HG03103 (cell line): ENCODE data around the gene IRS1.

Experiments
- ATAC-seq: cut with Tn5 transposase; IDR thresholded peaks from one replicate; pipeline ENCODE4 v1.9.1; 2021; ENCODE audit warnings: low read depth; ENCODE audit not compliant: unreplicated experiment

Gene IRS1

GRCh38 chr2:226829721-226830631 lies 30.4 kb upstream of the IRS1 start:
- ATAC-seq, result no peak

- ATAC-seq, result no peak
These were observed 28.6 kb upstream of the IRS1 start for GRCh38 chr2:226828191-226828590.

GRCh38 chr2:226825056-226825455 lies 25.4 kb upstream of the IRS1 start:
- ATAC-seq, result no peak

- ATAC-seq, result no peak
These were observed 19.3 kb upstream of the IRS1 start for GRCh38 chr2:226818930-226819329.

GRCh38 chr2:226813148-226813701 lies 13.6 kb upstream of the IRS1 start:
- ATAC-seq, result no peak

GRCh38 chr2:226803410-226803809 lies 3.8 kb upstream of the IRS1 start:
- no peak for ATAC-seq

- ATAC-seq, result no peak
These were observed 3.0 kb upstream of the IRS1 start for GRCh38 chr2:226802573-226802972.

GRCh38 chr2:226800941-226801784 lies 1.5 kb upstream of the IRS1 start:
- ATAC-seq, result peak; percentile 73

- ATAC-seq, result no peak
These were observed 638 bp upstream of the IRS1 start for GRCh38 chr2:226799976-226800940.

GRCh38 chr2:226798422-226799210 lies 1.0 kb downstream of the IRS1 start:
- peak; percentile 22 for ATAC-seq

GRCh38 chr2:226797989-226798421 lies 1.6 kb downstream of the IRS1 start:
- ATAC-seq, result no peak

GRCh38 chr2:226797289-226797988 lies 2.2 kb downstream of the IRS1 start:
- no peak for ATAC-seq

GRCh38 chr2:226796840-226797288 lies 2.8 kb downstream of the IRS1 start:
- no peak for ATAC-seq

GRCh38 chr2:226796012-226796839 lies 3.4 kb downstream of the IRS1 start:
- no peak for ATAC-seq

- ATAC-seq, result no peak
These were observed 4.2 kb downstream of the IRS1 start for GRCh38 chr2:226795281-226796011.

GRCh38 chr2:226794751-226795171 lies 4.9 kb downstream of the IRS1 start:
- no peak for ATAC-seq

- no peak for ATAC-seq
These were observed 5.4 kb downstream of the IRS1 start for GRCh38 chr2:226794196-226794661.
